Measurements from ENCODE around the gene WIPF2. TPM values are rescaled to one million over a fixed set of nuclear protein-coding genes. Genes with fewer than 3 reads are reported as not detected.
"Not testable (repeated sequence)": the region's sequence is repeated elsewhere in the genome, so short reads cannot be mapped to it uniquely, and the experiment has no call there.

WIPF2 gene
- total RNA-seq, 1 donor from 2014 or later, result 39.6 TPM

- peak; percentile 70 for DNase-seq (ENCODE audit: low spot score)
These were observed 27.6 kb upstream of the WIPF2 start for GRCh38 chr17:40191237-40192208.

GRCh38 chr17:40192961-40193360, 26.1 kb upstream of the WIPF2 start:
- no peak for DNase-seq (ENCODE audit: low spot score)

GRCh38 chr17:40194821-40195220, 24.3 kb upstream of the WIPF2 start:
- no peak for DNase-seq (ENCODE audit: low spot score)

- DNase-seq (ENCODE audit: low spot score), result no peak
These were observed 21.6 kb upstream of the WIPF2 start for GRCh38 chr17:40197550-40197949.

- not testable (repeated sequence) for DNase-seq (ENCODE audit: low spot score)
These were observed 21.1 kb upstream of the WIPF2 start for GRCh38 chr17:40197965-40198456.

GRCh38 chr17:40198576-40198975, 20.5 kb upstream of the WIPF2 start:
- no peak for DNase-seq (ENCODE audit: low spot score)

- no peak for DNase-seq (ENCODE audit: low spot score)
These were observed 16.0 kb upstream of the WIPF2 start for GRCh38 chr17:40203131-40203530.

GRCh38 chr17:40206193-40206592, 12.9 kb upstream of the WIPF2 start:
- DNase-seq (ENCODE audit: low spot score), result not testable (repeated sequence)

GRCh38 chr17:40209404-40210093, 9.6 kb upstream of the WIPF2 start:
- DNase-seq (ENCODE audit: low spot score), result no peak

GRCh38 chr17:40213914-40214313, 5.2 kb upstream of the WIPF2 start:
- DNase-seq (ENCODE audit: low spot score), result not testable (repeated sequence)

GRCh38 chr17:40218006-40218739, 931 bp upstream of the WIPF2 start:
- DNase-seq (ENCODE audit: low spot score), result no peak

GRCh38 chr17:40219594-40220338, 662 bp downstream of the WIPF2 start:
- no peak for DNase-seq (ENCODE audit: low spot score)

GRCh38 chr17:40224718-40225550, 5.8 kb downstream of the WIPF2 start:
- no peak for DNase-seq (ENCODE audit: low spot score)

GRCh38 chr17:40229146-40229545, 10.0 kb downstream of the WIPF2 start:
- DNase-seq (ENCODE audit: low spot score), result not testable (repeated sequence)

- DNase-seq (ENCODE audit: low spot score), result no peak
These were observed 11.6 kb downstream of the WIPF2 start for GRCh38 chr17:40230670-40231069.

- not testable (repeated sequence) for DNase-seq (ENCODE audit: low spot score)
These were observed 12.8 kb downstream of the WIPF2 start for GRCh38 chr17:40231928-40232327.

- DNase-seq (ENCODE audit: low spot score), result no peak
These were observed 22.2 kb downstream of the WIPF2 start for GRCh38 chr17:40241252-40241834.

- DNase-seq (ENCODE audit: low spot score), result no peak
These were observed 23.7 kb downstream of the WIPF2 start for GRCh38 chr17:40242774-40243173.

- DNase-seq (ENCODE audit: low spot score), result no peak
These were observed 24.7 kb downstream of the WIPF2 start for GRCh38 chr17:40243761-40244160.

- no peak for DNase-seq (ENCODE audit: low spot score)
These were observed 25.2 kb downstream of the WIPF2 start for GRCh38 chr17:40244255-40244654.

Measured in ureter (tissue), 1 donor.